NK-92 (cell line): Measurements from ENCODE around the gene ATF7IP.
"Not testable (repeated sequence)": the region's sequence is repeated elsewhere in the genome, so short reads cannot be mapped to it uniquely, and the experiment has no call there.

ENCODE experiments used
- DNase-seq: peaks from one replicate; lab custom pipeline; 2025; ENCODE audit not compliant: unreplicated experiment; lab: John Stamatoyannopoulos, UW

The ATF7IP gene

DNA sequence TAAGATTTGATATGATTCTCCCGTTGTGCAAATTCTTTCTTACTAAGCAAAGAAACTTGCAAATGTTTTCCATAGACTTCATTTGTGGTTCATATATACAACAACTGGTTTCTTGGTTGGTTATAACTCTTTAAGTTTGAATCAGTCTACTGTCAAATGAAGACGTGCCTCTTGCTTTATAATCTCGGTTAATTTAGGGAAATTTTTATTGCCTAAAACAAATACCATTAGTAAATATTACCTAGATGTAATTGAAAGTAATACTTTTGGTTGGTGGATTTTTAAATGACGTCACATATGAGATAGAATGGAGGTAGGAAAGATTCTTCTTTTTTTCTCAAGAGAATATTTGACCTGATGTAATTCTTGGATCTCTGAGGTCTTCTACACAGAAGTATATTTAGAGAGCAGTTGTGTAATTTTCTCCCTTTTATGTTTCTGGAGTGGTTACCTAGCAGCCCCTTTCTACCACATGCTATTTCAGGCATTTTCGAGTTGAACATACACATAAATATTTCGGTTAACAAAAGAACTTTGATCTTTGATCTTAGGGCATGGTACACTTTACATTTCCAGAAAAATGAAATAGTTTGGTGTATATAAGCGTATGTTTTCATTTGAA lies 1.7 kb downstream of the ATF7IP start:
- no peak for DNase-seq

DNA sequence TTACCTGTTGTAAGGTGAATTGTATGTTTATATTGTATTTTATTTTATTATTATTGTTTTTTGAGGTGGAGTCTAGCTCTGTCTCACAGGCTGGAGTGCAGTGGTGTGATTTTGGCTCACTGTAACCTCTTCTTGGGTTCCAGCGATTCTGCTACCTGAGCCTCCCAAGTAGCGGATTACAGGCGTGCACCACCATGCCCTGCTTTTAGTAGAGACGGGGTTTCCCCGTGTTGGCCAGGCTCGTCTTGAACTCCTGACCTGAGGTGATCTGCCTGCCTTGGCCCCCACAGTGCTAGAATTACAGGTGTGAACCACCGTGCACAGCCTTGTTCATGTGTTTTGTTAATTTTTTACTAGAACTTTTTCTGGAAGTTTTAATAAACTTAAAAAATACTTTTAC lies 3.8 kb downstream of the ATF7IP start:
- no peak for DNase-seq

DNA sequence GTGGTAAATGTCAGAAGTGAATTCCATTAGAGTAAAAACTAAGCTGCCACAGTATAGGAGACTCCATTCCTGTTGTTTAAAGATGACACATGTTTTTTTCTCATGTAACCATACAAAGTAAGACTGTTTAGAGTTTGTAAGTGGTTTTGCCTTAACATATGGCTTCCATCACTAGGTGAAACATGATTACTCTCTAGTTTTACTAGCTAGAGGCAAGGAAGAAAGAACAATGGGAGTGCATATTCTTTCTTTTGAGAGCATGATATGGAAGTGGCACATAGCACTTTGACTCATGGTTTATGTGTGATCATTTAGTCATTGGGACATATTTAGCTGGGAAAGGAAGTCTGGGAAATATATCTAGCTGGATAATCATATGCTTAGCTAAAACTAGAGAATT lies 7.7 kb downstream of the ATF7IP start:
- DNase-seq, result no peak

- no peak for DNase-seq
These were observed 14.0 kb downstream of the ATF7IP start for GRCh38 chr12:14379508-14379907.

GRCh38 chr12:14384783-14385638 lies 19.5 kb downstream of the ATF7IP start:
- DNase-seq, result no peak

DNA sequence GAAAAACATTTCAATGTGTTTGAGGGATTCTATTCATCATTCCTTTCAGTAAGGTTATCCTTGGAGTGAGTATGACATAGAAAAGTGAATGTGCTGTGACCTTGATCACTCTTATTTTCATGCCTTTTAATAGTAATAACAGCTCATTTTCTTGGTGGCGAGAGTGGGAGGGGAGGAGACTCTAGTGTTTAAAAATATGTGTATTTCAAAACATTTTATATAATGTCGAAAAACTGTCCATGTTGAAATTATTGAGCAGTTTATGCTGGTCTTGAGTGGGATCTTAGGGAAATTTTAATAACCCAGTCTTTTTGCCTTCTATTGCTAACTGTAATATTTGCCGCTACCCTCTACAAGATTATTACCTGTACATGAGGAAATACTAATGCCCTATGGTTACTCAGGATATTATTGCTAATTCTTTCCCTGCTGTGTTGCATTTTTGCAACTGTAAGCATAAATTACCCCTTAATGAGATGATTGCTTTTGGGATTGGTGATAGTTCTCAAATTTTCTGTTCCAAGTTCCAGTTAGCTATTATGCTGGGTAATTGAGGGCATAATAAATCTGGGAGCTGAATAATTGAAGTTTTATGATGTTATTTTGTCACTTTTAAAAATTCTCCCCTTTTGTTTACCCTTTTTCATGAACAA lies 21.9 kb downstream of the ATF7IP start:
- no peak for DNase-seq

GRCh38 chr12:14390449-14390848 lies 25.0 kb downstream of the ATF7IP start:
- no peak for DNase-seq

DNA sequence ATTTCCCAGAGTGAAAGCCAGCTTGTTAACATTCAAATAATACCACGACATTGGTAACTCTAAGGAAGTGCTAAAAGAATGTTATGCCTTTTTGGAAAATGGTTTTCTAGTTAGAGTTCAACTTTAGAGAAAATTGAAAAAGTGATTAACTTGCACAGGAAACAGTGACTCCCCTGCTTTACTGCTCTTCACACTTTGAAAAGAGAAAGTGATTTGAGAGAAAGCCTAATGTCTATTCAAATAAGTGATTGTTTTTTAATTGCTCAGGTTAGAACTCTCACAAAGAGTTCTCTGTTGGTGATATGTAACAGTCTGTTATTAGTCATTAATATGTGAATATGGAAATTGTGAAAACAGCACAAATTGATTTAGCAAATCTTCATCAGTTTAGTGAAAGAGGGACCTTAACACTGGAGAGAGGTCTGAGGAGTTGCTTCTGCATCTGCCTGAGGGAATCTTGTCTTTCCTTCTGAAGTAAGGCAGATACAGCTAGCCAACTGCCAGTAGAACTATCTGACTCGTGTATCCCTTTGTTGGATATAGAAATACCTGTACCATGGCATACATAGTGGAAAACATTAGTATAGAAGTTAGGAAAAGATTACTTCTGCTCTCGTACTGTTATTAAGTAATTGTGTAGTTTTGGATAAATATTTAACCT lies 25.5 kb downstream of the ATF7IP start:
- DNase-seq, result no peak

DNA sequence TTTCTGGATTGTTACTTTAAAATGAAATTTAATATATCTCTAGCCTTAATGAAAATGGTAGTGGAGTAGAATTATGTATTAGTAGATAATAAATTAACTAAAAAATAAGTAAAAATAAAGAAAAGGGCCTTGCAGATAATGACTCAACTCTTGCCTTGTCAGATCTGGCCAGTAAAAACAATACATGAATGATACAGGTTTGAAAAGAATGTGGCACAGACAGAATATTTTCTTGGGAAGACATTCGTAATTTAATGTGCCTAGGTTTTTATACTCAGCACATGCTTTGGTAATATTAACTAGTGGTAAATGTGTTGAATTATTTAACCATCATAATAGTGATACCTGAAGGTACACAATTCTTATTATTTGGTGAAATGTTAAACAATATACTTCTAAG lies 28.3 kb downstream of the ATF7IP start:
- DNase-seq, result no peak

- DNase-seq, result no peak
These were observed 29.0 kb downstream of the ATF7IP start for GRCh38 chr12:14394317-14395073.

- DNase-seq, result no peak
These were observed 29.7 kb downstream of the ATF7IP start for GRCh38 chr12:14395074-14395778.

DNA sequence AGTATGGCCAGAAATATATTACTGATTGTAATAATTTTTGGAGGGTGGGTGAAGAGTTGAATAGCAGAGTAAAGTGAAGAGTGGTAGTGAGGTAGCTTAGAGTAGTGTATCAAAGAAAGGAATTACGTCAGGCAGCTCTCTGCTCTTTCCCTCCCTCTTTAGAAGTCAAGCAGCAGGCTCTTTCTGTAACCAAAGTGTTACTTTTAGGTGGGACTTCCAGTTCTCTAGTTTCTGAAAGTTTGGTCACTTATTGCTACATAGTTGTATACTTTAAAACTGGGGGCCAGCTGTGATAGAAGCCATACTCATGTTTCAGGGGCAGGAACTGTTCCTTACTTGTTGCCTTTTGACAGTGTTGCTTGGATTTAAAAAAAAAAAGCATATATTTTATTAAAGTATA lies 30.6 kb downstream of the ATF7IP start:
- no peak for DNase-seq

DNA sequence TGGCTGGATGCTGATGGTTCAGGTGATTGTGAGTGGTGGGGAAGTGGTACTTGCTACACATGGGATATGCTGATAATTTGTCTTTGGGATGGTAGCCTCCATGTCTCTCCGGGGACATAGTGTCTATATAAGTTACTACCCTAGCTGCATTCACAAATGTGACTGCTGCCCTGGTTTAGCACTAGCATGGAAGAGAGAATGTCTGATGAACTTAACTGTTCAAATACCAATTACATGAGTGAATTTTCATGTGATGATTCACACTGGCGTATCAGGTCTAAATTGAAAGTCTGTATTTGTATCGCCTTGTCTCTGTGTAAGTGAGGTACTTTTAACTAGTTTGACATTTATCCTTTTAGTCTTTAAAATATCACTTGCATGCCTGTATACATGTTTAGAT lies 34.4 kb downstream of the ATF7IP start:
- no peak for DNase-seq

GRCh38 chr12:14400599-14400998 lies 35.1 kb downstream of the ATF7IP start:
- no peak for DNase-seq

DNA sequence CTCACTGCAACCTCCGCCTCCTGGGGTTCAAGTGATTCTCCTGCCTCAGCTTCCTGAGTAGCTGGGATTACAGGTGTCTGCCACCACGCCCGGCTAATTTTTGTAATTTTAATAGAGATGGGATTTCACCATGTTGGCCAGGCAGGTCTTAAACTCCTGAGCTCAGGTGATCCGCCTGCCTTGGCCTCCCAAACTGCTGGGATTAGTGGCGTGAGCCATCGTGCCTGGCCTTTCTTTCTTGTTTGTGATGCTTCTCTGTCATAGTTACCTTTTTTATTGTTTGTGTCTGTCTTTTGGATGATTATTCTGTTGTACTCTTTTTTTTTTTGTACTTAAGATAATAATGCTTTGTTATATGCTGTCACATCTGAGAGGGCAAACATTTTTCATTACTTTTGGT lies 35.8 kb downstream of the ATF7IP start:
- not testable (repeated sequence) for DNase-seq

DNA sequence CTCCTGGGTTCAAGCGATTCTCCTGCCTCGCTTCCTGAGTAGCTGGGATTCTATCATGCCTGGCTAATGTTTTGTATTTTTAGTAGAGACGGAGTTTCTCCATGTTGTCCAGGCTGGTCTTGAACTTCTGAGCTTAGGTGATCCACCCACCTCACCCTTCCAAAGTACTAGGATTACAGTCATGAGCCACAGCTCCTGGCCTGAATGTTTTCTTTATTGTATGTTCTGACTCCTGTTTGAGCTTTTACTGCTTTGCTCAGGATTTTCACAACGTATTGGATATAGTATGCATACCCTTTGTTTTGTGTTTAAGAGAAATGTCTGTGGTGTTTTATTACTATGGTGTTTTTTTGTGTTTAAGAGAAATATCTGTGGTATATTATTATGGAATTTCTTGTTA lies 37.2 kb downstream of the ATF7IP start:
- no peak for DNase-seq

GRCh38 chr12:14403293-14403692 lies 37.8 kb downstream of the ATF7IP start:
- no peak for DNase-seq

DNA sequence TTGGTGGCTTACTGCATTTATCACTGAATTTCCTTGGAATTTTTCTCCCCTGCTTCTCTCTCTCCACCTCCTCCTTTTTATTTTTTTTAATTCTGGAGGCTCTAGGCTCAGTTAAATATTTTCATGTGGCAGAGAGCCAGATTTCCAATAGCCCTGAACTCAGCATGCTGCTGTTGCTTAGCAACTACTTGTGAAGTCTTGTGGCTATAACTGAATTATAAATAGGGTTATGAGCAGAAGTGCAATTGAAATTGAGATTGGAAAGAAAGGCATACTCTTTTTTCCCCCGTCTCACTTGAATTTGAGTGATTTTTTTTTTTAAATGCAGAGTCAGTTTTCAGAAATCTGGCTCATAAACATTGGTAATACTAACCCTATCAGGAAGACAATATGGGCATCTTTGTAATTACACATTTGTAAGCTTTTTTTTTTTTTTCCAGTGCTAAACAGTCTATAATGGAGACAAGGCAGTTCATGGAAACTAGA lies 38.3 kb downstream of the ATF7IP start:
- no peak for DNase-seq

DNA sequence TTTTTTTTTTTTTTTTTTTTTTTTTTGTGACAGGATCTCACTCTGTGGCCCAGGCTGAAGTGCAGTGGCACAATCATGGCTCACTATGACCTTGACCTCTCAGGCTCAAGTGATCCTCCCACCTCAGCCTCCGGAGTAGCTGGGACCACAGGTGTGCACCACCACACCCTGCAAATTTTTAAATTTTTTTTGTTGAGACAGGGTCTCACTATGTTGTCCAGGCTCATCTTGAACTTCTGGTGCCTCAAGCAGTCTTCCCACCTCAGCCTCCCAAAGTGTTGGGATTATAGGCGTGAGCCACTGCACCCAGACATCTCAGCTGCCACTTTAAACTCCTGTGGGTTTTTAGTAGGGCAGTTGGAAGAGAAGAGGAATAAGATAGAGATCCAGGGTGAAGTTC lies 39.9 kb downstream of the ATF7IP start:
- not testable (repeated sequence) for DNase-seq

DNA sequence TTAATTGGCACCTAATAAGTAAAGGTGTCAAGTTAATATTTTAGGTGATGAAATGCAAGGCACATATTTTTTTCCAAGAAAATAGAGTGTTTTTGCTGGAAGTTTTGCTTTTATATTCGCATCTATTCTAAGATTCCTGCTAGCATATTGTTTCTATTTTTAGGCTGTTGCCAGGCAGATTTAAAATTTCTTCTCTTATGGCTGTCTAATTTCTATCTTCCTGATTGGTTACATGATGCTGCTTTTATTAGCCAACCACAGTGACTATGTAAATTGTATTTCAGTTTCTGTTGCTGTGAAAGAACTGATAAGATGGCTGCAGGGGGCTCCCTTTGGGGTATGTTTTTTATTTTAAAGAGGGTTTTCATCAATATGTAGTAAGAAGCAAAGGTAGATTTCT lies 42.7 kb downstream of the ATF7IP start:
- no peak for DNase-seq
